ENCODE measurements around the gene PSTPIP1. TPM values are rescaled to one million over a fixed set of nuclear protein-coding genes. Genes with fewer than 3 reads are reported as not detected.

Gene PSTPIP1
- total RNA-seq, 4 donors from 2014 or later = 6.3 to 40.4 (median 19.5) TPM

- no peak overlapping the region for H3K27ac ChIP-seq
- no peaks in the 10 kb centered on the region for H3K27me3 ChIP-seq
- no peak for DNase-seq
- peaks cover 0 to 22% (median 3%) of the 10 kb centered on the region in 4 donors for H3K4me1 ChIP-seq
- no peak for TF ChIP-seq POLR2A (IDR thresholded peaks at IDR 0.05)
- TF ChIP-seq, protein P1, sequence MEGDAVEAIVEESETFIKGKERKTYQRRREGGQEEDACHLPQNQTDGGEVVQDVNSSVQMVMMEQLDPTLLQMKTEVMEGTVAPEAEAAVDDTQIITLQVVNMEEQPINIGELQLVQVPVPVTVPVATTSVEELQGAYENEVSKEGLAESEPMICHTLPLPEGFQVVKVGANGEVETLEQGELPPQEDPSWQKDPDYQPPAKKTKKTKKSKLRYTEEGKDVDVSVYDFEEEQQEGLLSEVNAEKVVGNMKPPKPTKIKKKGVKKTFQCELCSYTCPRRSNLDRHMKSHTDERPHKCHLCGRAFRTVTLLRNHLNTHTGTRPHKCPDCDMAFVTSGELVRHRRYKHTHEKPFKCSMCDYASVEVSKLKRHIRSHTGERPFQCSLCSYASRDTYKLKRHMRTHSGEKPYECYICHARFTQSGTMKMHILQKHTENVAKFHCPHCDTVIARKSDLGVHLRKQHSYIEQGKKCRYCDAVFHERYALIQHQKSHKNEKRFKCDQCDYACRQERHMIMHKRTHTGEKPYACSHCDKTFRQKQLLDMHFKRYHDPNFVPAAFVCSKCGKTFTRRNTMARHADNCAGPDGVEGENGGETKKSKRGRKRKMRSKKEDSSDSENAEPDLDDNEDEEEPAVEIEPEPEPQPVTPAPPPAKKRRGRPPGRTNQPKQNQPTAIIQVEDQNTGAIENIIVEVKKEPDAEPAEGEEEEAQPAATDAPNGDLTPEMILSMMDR (IDR thresholded peaks at IDR 0.05) = no peak
- no peaks in the 10 kb centered on the region for H3K9me3 ChIP-seq
- no peak overlapping the region for H3K4me3 ChIP-seq
- H3K36me3 ChIP-seq = no peaks in the 10 kb centered on the region
These were observed 28.8 kb downstream of the PSTPIP1 start for GRCh38 chr15:77023576-77024272.

DNA sequence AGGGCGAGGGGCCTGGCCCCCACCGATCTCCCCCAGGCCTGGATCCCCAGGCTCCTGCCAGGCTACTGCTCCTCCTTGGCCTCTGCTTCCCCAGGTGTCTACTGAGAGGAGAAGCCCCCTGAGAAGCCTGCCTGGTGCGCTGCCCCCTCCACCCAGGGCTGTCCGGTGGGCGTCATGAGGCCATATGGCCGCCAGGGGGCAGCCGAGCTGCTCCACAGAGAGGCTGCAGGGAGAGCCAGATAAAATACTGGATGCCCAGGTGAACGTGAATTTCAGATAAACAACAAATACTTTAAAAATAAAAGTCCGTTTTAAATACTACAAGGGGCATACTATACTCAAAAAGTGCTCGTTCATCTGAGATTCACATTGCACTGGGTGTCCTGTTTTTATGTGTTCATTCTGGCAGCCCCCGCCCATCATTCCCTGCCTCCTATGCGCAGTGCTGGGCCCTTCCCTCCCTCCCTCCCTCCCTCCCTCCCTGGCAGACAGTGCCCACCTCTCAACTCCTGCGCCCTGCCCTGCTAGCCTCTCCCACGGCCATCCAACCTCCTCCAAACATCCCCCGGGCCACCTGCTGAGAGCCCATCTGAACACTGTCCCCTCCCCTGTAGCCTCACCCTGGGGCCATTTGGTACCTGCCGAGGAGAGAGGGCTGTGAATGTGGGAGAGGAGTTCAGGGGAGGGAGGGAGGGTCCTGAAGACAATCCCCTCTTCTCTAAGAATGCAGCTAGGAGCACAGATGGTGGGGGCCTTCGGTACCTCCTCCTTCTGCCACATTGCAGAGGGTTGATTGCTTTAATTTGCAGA is 29.6 kb downstream of the PSTPIP1 start:
- peak; percentile 53 to 81 (median 80) for DNase-seq
- no peak for TF ChIP-seq POLR2A (IDR thresholded peaks at IDR 0.05)
- TF ChIP-seq, protein P1 (IDR thresholded peaks at IDR 0.05) = peak; percentile 84 to 96 (median 90)
- no peaks in the 10 kb centered on the region for H3K27me3 ChIP-seq
- H3K9me3 ChIP-seq = no peaks in the 10 kb centered on the region
- H3K4me3 ChIP-seq = no peak overlapping the region
- H3K36me3 ChIP-seq = no peaks in the 10 kb centered on the region
- peaks cover 0 to 22% (median 3%) of the 10 kb centered on the region in 4 donors for H3K4me1 ChIP-seq
- no peak overlapping the region for H3K27ac ChIP-seq

DNA sequence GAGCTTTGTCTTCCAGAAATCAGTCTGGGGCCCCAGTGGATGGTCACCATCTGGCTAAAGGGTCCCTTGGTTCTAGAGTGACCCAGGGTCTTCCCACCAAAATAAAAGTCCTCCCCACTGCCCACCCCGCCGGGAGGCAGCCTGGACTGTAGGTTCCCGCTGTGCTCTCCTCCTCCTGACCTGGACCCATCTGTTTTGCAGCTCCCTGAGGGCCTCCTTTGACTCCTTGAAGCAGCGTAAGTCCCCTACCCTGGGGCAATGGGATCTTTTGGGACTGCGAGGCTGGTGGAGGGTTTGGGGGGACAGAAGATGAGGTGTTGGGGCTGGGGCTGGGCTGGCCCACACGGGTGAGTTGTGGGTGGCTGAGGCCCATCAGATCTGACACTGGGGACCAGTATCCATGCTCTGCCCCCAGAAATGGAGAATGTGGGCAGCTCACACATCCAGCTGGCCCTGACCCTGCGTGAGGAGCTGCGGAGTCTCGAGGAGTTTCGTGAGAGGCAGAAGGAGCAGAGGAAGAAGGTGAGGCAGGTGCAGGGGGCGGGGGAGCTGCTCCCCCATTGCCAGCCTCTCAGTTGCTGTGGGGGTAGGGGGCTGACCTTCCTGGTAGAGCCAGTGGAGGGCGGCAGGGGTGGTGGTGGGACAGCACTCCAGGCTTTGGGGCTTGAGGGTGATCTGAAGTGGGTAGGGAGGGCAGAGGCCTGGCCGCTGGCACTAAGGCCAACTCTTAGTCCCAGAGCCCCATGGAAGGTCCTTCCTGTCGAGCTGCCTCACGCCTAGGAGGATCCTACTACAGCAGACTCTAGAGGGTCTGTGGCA is 30.4 kb downstream of the PSTPIP1 start:
- peak in 2 of 3 donors; percentile 44 to 46 for DNase-seq
- no peak for TF ChIP-seq POLR2A (IDR thresholded peaks at IDR 0.05)
- TF ChIP-seq, protein P1 (IDR thresholded peaks at IDR 0.05) = no peak
- Histone ChIP-seq H3K27ac (no peak overlapping the region), H3K4me1 (peaks cover 0 to 22% (median 3%) of the 10 kb centered on the region in 4 donors), H3K36me3 (no peaks in the 10 kb centered on the region), H3K27me3 (no peaks in the 10 kb centered on the region), H3K9me3 (no peaks in the 10 kb centered on the region), H3K4me3 (no peak overlapping the region)

DNA sequence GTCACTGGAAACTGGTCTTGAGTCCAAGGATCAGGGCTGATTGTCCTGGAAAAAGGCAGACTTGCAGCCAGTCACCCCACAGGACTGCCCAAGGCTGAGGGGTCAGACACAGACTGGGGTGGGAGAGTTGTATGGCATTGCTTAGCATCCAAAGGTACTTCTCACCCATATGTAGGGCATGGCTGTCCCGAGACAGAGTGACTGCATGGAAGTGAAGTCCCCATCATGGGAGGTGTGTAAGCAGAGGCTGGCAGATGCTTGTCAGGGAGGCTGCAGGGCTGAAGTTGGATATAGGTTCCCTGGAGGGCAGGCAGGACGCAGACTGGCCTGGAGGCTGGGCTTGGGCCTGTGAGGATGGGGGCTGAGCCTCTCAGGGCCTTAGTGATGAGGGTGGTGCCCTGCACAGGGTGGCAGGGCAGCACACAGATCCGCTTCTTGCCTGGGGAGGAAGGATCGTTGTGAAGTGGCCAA is 31.1 kb downstream of the PSTPIP1 start:
- TF ChIP-seq POLR2A (IDR thresholded peaks at IDR 0.05) = no peak
- TF ChIP-seq, protein P1 (IDR thresholded peaks at IDR 0.05) = no peak
- no peaks in the 10 kb centered on the region for H3K27me3 ChIP-seq
- H3K36me3 ChIP-seq = no peaks in the 10 kb centered on the region
- H3K27ac ChIP-seq = no peak overlapping the region
- peaks cover 0 to 22% (median 3%) of the 10 kb centered on the region in 4 donors for H3K4me1 ChIP-seq
- DNase-seq = peak in 2 of 3 donors; percentile 34 to 38
- no peak overlapping the region for H3K4me3 ChIP-seq
- no peaks in the 10 kb centered on the region for H3K9me3 ChIP-seq

DNA sequence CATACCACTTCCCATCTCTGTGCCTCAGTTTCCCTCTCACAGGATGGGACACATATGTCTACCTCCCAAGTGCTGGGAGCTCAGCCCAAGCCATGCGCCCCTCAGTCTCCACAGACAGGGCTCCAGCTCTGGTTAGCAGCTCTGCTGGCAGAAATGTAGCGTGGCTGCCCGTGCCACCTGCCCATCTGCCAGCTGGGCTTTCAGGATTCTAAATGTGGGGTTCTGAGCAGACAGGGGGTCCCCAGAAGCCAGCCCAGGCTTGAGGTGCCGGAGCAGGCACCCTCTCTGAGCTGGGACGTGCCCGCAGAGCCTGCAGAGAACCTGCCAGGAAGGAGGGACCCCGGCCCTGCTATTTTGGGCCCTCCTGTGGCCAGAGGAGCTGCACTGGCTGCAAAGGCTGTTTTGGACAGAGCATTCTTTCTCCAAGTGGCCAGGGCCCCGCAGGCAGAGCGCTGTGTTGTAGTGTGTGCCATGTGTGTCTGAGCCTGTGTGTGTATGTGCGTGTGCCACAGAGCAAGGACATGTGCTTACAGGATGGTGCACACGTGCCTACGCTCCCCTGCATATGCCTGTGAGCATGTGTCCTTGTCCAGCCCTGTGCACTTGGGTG is 31.7 kb downstream of the PSTPIP1 start:
- peak in 2 of 3 donors; percentile 37 to 46 for DNase-seq
- H3K9me3 ChIP-seq = no peaks in the 10 kb centered on the region
- TF ChIP-seq POLR2A (IDR thresholded peaks at IDR 0.05) = no peak
- TF ChIP-seq, protein P1 (IDR thresholded peaks at IDR 0.05) = no peak
- no peak overlapping the region for H3K27ac ChIP-seq
- peaks cover 0 to 20% (median 1%) of the 10 kb centered on the region in 4 donors for H3K4me1 ChIP-seq
- no peaks in the 10 kb centered on the region for H3K36me3 ChIP-seq
- no peak overlapping the region for H3K4me3 ChIP-seq
- H3K27me3 ChIP-seq = no peaks in the 10 kb centered on the region

Data from Peyer's patch (tissue), 4 donors.